H1 (cell line): ENCODE data around the gene MRPL20. TPM values are rescaled to one million over a fixed set of nuclear protein-coding genes. Genes with fewer than 3 reads are reported as not detected.
A peak's percentile ranks its signal among the peaks of the same experiment; 100 is the strongest.

ENCODE experiments used
- CTCF ChIA-PET: fragments of 300-600 bp; sonication (Branson Sonifier 250); formaldehyde crosslinking; loops from one replicate; lab custom pipeline; 2021; ENCODE audit not compliant: partially characterized antibody; lab: Charles Lee
- POLR2A ChIA-PET: fragments of 300-600 bp; sonication (Branson Sonifier 250); formaldehyde crosslinking; loops from one replicate; lab custom pipeline; 2021; ENCODE audit warnings: inconsistent platforms; ENCODE audit not compliant: partially characterized antibody; lab: Charles Lee
- DNase-seq, 2 experiments: peaks; one replicate each; pipeline versions ENCODE4 v3.0.0 to v3.0.0-alpha.2; 2010 to 2022; ENCODE audit warnings: low spot score in 2 of 2, low read depth in 1 of 2, mixed read lengths in 1 of 2
- FAIRE-seq: peaks from 2 replicates; lab custom pipeline; 2011; peaks lifted over from hg19 to GRCh38; lab: Jason Lieb, UNC
- H2AFZ ChIP-seq: 2 replicates; pipeline ENCODE4 v1.8.1; 2012; ENCODE audit warnings: low read length, inconsistent platforms
- H2AK5ac ChIP-seq: 2 replicates; pipeline ENCODE4 v1.6.1; 2013; ENCODE audit warnings: low read depth, low read length
- H2BK120ac ChIP-seq: replicated peaks from 2 replicates; pipeline ENCODE3; 2013; ENCODE audit warnings: low read depth, low read length, inconsistent platforms
- H2BK12ac ChIP-seq: 2 replicates; pipeline ENCODE4 v1.6.1; 2013; ENCODE audit warnings: low read depth, low read length
- H2BK15ac ChIP-seq: 2 replicates; pipeline ENCODE4 v1.6.1; 2013; ENCODE audit warnings: low read length
- H2BK20ac ChIP-seq: 2 replicates; pipeline ENCODE4 v1.6.1; 2013; ENCODE audit warnings: low read length
- H2BK5ac ChIP-seq: 2 replicates; pipeline ENCODE4 v1.6.1; 2013; ENCODE audit warnings: low read depth, low read length
- H3K14ac ChIP-seq: 2 replicates; pipeline ENCODE4 v1.6.1; 2013; ENCODE audit warnings: inconsistent platforms; ENCODE audit not compliant: insufficient read length
- H3K18ac ChIP-seq: 2 replicates; pipeline ENCODE4 v1.6.1; 2013; ENCODE audit warnings: low read length; ENCODE audit errors: extremely low read depth
- H3K23ac ChIP-seq: 2 replicates; pipeline ENCODE4 v1.6.1; 2013; ENCODE audit warnings: inconsistent platforms; ENCODE audit not compliant: insufficient read length
- H3K23me2 ChIP-seq: 2 replicates; pipeline ENCODE4 v1.6.1; 2013; ENCODE audit warnings: low read depth, low read length
- H3K27ac ChIP-seq: 2 replicates; pipeline ENCODE4 v1.6.1; 2011; ENCODE audit warnings: low read depth, low read length, inconsistent platforms
- H3K27me3 ChIP-seq, 4 experiments: replicated peaks in 1 of 4; 1 replicate in 1 of 4; 2 replicates in 3 of 4; pipeline versions ENCODE4 v1.6.1 to v1.8.1; 2011 to 2013; ENCODE audit warnings: low read length in 3 of 4, mild to moderate bottlenecking in 3 of 4, inconsistent platforms in 2 of 4, mixed read lengths in 2 of 4, moderate library complexity in 1 of 4; ENCODE audit not compliant: control insufficient read depth in 3 of 4, insufficient read depth in 3 of 4; ENCODE audit errors: extremely low read depth in 1 of 4
- H3K36me3 ChIP-seq, 4 experiments: 2 replicates each; pipeline versions ENCODE4 v1.6.1 to v1.8.1; 2011 to 2013; ENCODE audit warnings: mild to moderate bottlenecking in 4 of 4, low read length in 3 of 4, moderate library complexity in 2 of 4, control low read depth in 1 of 4, inconsistent platforms in 1 of 4; ENCODE audit not compliant: insufficient read depth in 4 of 4, control insufficient read depth in 2 of 4
- H3K4ac ChIP-seq: replicated peaks from 2 replicates; pipeline ENCODE3; 2013; ENCODE audit warnings: low read length, low read depth, mixed read lengths, inconsistent platforms; ENCODE audit not compliant: insufficient read length
- H3K4me1 ChIP-seq, 4 experiments: replicated peaks in 1 of 4; 1 replicate in 1 of 4; 2 replicates in 3 of 4; pipeline versions ENCODE4 v1.6.1 to v1.8.1; 2011 to 2013; ENCODE audit warnings: low read length in 3 of 4, inconsistent platforms in 2 of 4, mixed read lengths in 1 of 4; ENCODE audit not compliant: insufficient read depth in 4 of 4, control insufficient read depth in 3 of 4
- H3K4me2 ChIP-seq, 2 experiments: 2 replicates each; pipeline versions ENCODE4 v1.6.1 to v1.8.1; 2011 to 2013; ENCODE audit warnings: low read depth in 2 of 2, low read length in 2 of 2, control low read depth in 1 of 2, inconsistent platforms in 1 of 2, mild to moderate bottlenecking in 1 of 2; ENCODE audit not compliant: insufficient read depth in 1 of 2
- H3K4me3 ChIP-seq, 4 experiments: fragments of 200-600, 300-600 bp in 1 of 4; sonication (generic), shearing (Covaris generic), sonication (Bioruptor Twin) in 1 of 4; 2 replicates each; pipeline versions ENCODE4 v1.5.1 to v1.8.1; 2011 to 2016; ENCODE audit warnings: low read length in 4 of 4, low read depth in 3 of 4, control low read depth in 2 of 4, inconsistent platforms in 2 of 4, mild to moderate bottlenecking in 2 of 4, mixed read lengths in 1 of 4, moderate library complexity in 1 of 4; ENCODE audit not compliant: insufficient read depth in 2 of 4; ENCODE audit errors: extremely low read depth in 1 of 4
- H3K56ac ChIP-seq: replicated peaks from 2 replicates; pipeline ENCODE3; 2013; ENCODE audit warnings: low read depth, mild to moderate bottlenecking, mixed read lengths, low read length, inconsistent platforms; ENCODE audit not compliant: insufficient read length
- H3K79me1 ChIP-seq: 2 replicates; pipeline ENCODE4 v1.6.1; 2013; ENCODE audit warnings: low read depth, low read length, control low read depth
- H3K79me2 ChIP-seq, 2 experiments: 2 replicates each; pipeline versions ENCODE4 v1.6.1 to v1.8.1; 2012 to 2013; ENCODE audit warnings: low read length in 2 of 2, mild to moderate bottlenecking in 2 of 2, inconsistent platforms in 1 of 2; ENCODE audit not compliant: insufficient read depth in 2 of 2, control insufficient read depth in 1 of 2
- H3K9ac ChIP-seq, 4 experiments: replicated peaks in 1 of 4; 1 replicate in 1 of 4; 2 replicates in 3 of 4; pipeline versions ENCODE4 v1.6.1 to v1.8.1; 2011 to 2013; ENCODE audit warnings: low read depth in 3 of 4, low read length in 3 of 4, control low read depth in 2 of 4, mild to moderate bottlenecking in 2 of 4, moderate library complexity in 2 of 4, inconsistent platforms in 1 of 4; ENCODE audit errors: extremely low read depth in 1 of 4
- H3K9me3 ChIP-seq, 2 experiments: 2 replicates each; pipeline versions ENCODE4 v1.6.1 to v1.8.1; 2012 to 2013; ENCODE audit warnings: mild to moderate bottlenecking in 2 of 2, moderate library complexity in 2 of 2, control low read depth in 1 of 2, inconsistent platforms in 1 of 2, low read depth in 1 of 2, low read length in 1 of 2, mixed read lengths in 1 of 2; ENCODE audit not compliant: insufficient read depth in 2 of 2
- H4K20me1 ChIP-seq, 2 experiments: replicated peaks in 1 of 2; 2 replicates each; pipeline versions ENCODE3 to v1.8.1; 2011 to 2013; ENCODE audit warnings: inconsistent platforms in 2 of 2, low read length in 2 of 2, mild to moderate bottlenecking in 1 of 2; ENCODE audit not compliant: insufficient read depth in 2 of 2, control insufficient read depth in 1 of 2
- H4K5ac ChIP-seq: 2 replicates; pipeline ENCODE4 v1.6.1; 2013; ENCODE audit warnings: low read length, low read depth, mixed read lengths, inconsistent platforms; ENCODE audit not compliant: insufficient read length
- H4K8ac ChIP-seq: 2 replicates; pipeline ENCODE4 v1.8.0; 2013; ENCODE audit warnings: mild to moderate bottlenecking, moderate library complexity, low read length, inconsistent platforms; ENCODE audit not compliant: insufficient read depth; ENCODE audit errors: extremely low read depth
- H4K91ac ChIP-seq: replicated peaks from 2 replicates; pipeline ENCODE3; 2013; ENCODE audit warnings: low read length, mixed read lengths, inconsistent platforms; ENCODE audit not compliant: insufficient read length
- BCL11A ChIP-seq, 2 experiments: IDR thresholded peaks; one replicate each; pipeline ENCODE4 v1.6.1; 2011; ENCODE audit warnings: low read depth in 2 of 2, low read length in 2 of 2, mild to moderate bottlenecking in 2 of 2
- CEBPB ChIP-seq: IDR thresholded peaks from 2 replicates; pipeline ENCODE4 v1.6.1; 2012; ENCODE audit warnings: low read depth, low read length
- CREB1 ChIP-seq: IDR thresholded peaks from 2 replicates; pipeline ENCODE4 v1.6.1; 2012; ENCODE audit warnings: inconsistent platforms
- EGR1 ChIP-seq: IDR thresholded peaks from 2 replicates; pipeline ENCODE4 v1.6.1; 2011; ENCODE audit warnings: low read depth, low read length, borderline replicate concordance
- EP300 ChIP-seq, 2 experiments: IDR thresholded peaks; 1 replicate in 1 of 2; 2 replicates in 1 of 2; pipeline ENCODE4 v1.6.1; 2011 to 2012; ENCODE audit warnings: low read depth in 2 of 2, low read length in 2 of 2, mild to moderate bottlenecking in 2 of 2, borderline replicate concordance in 1 of 2, inconsistent platforms in 1 of 2, moderate library complexity in 1 of 2
- GABPA ChIP-seq: IDR thresholded peaks from 2 replicates; pipeline ENCODE4 v1.6.1; 2011; ENCODE audit warnings: mild to moderate bottlenecking, low read length, moderate library complexity, borderline replicate concordance; ENCODE audit not compliant: insufficient read depth
- HDAC6 ChIP-seq: IDR thresholded peaks from one replicate; pipeline ENCODE4 v1.7.1; 2012; ENCODE audit warnings: low read depth, mild to moderate bottlenecking, inconsistent platforms, low read length, moderate library complexity
- KDM1A ChIP-seq: fragments of 200-600, 300-600 bp; sonication (generic); IDR thresholded peaks from 2 replicates; pipeline ENCODE4 v1.7.1; 2016; ENCODE audit warnings: mild to moderate bottlenecking, low read length, borderline replicate concordance
- RAD21 ChIP-seq, 2 experiments: IDR thresholded peaks in 1 of 2; conservative IDR thresholded peaks in 1 of 2; 2 replicates each; pipeline ENCODE4 v1.6.1; 2011; ENCODE audit warnings: low read depth in 2 of 2, low read length in 2 of 2, improper control_type of control experiment in 1 of 2, inconsistent platforms in 1 of 2, mild to moderate bottlenecking in 1 of 2, moderate library complexity in 1 of 2
- SP2 ChIP-seq: IDR thresholded peaks from 2 replicates; pipeline ENCODE4 v1.6.1; 2012; ENCODE audit warnings: mild to moderate bottlenecking, low read length, inconsistent platforms
- TAF7 ChIP-seq: optimal IDR thresholded peaks from 2 replicates; pipeline ENCODE3; 2011; ENCODE audit warnings: low read depth, mild to moderate bottlenecking, inconsistent platforms, low read length, moderate library complexity, borderline replicate concordance
- TCF12 ChIP-seq: IDR thresholded peaks from 2 replicates; pipeline ENCODE4 v1.6.1; 2011; ENCODE audit warnings: low read depth, mild to moderate bottlenecking, low read length
- WGBS, 2 experiments: shearing (Covaris generic) in 1 of 2; methylation state at CpG; one replicate each; pipeline versions ENCODE4 v1.1.6 to v1.1.7; 2013 to 2015; ENCODE audit warnings: low lambda C conversion rate in 2 of 2, mixed read lengths in 2 of 2, inconsistent platforms in 1 of 2, low coverage in 1 of 2, missing lambda C conversion rate in 1 of 2; ENCODE audit not compliant: insufficient replicate concordance in 2 of 2, insufficient coverage in 1 of 2, insufficient read length in 1 of 2; ENCODE audit errors: extremely low coverage in 1 of 2, missing lambda C conversion rate in 1 of 2; 5-methylcytosine and 5-hydroxymethylcytosine counted together
- polyA plus RNA-seq, 7 experiments: library from polyadenylated mRNA; depleted of rRNA in 3 of 7; stranded (reverse) in 5 of 7; unstranded in 2 of 7; fragments of >200 nt in 5 of 7; fragments of 200-250 nt in 2 of 7; gene quantifications; 1 replicate in 5 of 7; 2 replicates in 1 of 7; 4 replicates in 1 of 7; pipeline versions ENCODE4 v1.2.1 to v1.2.3, GENCODE V29; 2011 to 2013; ENCODE audit warnings: missing spikeins in 2 of 7, mixed read lengths in 2 of 7
- total RNA-seq: library from RNA; stranded (reverse); fragmentation: NEBNext Ultra II Directional; extraction: Animal tissue kit (Norgen Biotek cat#: 25700); gene quantifications from 2 replicates; pipeline ENCODE4 v1.2.1, GENCODE V29; 2021
- TF ChIP-seq, protein P1 (sequence below): IDR thresholded peaks from 2 replicates; pipeline ENCODE4 v1.6.1; 2012; ENCODE audit warnings: inconsistent platforms

Gene MRPL20
- total and polyA plus RNA-seq, 2 of the 8 experiments (the other 6 are each of a cell fraction or from before 2014, with no cell fraction given): 126 to 151 TPM

DNA sequence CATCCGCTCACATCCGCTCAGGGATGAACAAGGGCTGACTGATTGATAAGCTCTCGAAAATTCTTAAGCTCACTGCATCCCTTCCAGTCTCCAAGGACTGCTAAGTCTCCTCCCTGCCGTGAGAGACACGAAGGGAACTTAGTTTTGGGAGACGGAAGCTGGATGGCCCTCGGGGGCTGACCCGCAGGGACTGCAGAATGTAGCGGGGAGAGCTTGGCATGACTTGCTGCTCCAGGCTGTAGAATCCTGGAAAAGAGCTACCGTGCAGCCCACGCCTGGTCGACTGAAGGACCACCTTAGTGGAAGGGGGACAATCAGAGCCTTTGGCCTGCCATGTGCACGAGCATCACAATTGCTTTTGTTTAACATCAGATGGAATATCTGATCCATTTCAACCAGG, 8.7 kb upstream of the MRPL20 start:
- no peak for DNase-seq
- Histone ChIP-seq H2BK12ac (0 out of 2 replicates have a peak overlapping the region, but pooled peaks have one; percentile 80), H3K4me3 (no peak overlapping the region), H3K14ac (no peak overlapping the region), H3K9me3 (peaks cover 4 to 7% of the 10 kb centered on the region in 2 experiments; a peak in 1 of 4 replicates), H4K20me1 (no peaks in the 10 kb centered on the region), H3K23me2 (peaks cover 6% of the 10 kb centered on the region; the same call in 1 of the 2 replicates), H3K79me2 (no peaks in the 10 kb centered on the region), H3K9ac (no peak overlapping the region), H2BK20ac (0 out of 2 replicates have a peak overlapping the region, but pooled peaks have one; percentile 80), H2AFZ (no peak overlapping the region), H3K4me2 (no peak overlapping the region), H2AK5ac (no peak overlapping the region), H3K56ac (no peak overlapping the region), H4K8ac (no peak overlapping the region), H3K18ac (no peak overlapping the region), H4K5ac (no peak overlapping the region), H3K36me3 (peaks cover 0 to 4% (median 0%) of the 10 kb centered on the region in 4 experiments; a peak in 1 of 8 replicates), H3K4me1 (peaks cover 0 to 14% (median 11%) of the 10 kb centered on the region in 4 experiments; a peak in 6 of 7 replicates), H2BK120ac (no peak overlapping the region), H2BK5ac (no peak overlapping the region), H3K23ac (no peak overlapping the region), H3K79me1 (no peaks in the 10 kb centered on the region), H3K27ac (no peak overlapping the region), H3K27me3 (no peaks in the 10 kb centered on the region; a peak in 1 of 7 replicates), H4K91ac (no peak overlapping the region), H3K4ac (no peak overlapping the region), H2BK15ac (0 out of 2 replicates have a peak overlapping the region, but pooled peaks have one; percentile 61)
- no peak for FAIRE-seq
- POLR2A ChIA-PET: interaction anchor here (0.6 to 4.8 kb wide), 10 partner anchors 9 to 140 kb away, joined by 3 to 27 read pairs (median 6); partner anchors contain the start of genes CCNL2 and MRPL20
- CTCF ChIA-PET: interaction anchor here (0.6 to 5.1 kb wide), 6 partner anchors 10 to 432 kb away, joined by 3 to 32 read pairs (median 6); no protein-coding TSS in a partner anchor
- 93% methylated on average over 13 of the region's 13 CpGs; no CpG with 5 or more reads in 1 of the 2 experiments for WGBS, 2 experiments
- TF ChIP-seq HDAC6 (no peak), RAD21 (IDR thresholded peaks at IDR 0.05 in 1 of 2, conservative IDR thresholded peaks at IDR 0.05 in 1 of 2; ENCODE audit: low read depth in 2 of 2, low read length in 2 of 2) (no peak), EP300 (IDR thresholded peaks at IDR 0.05; ENCODE audit: borderline replicate concordance in 1 of 2, low read depth in 2 of 2, low read length in 2 of 2) (no peak), TAF7 (no peak), SP2 (no peak), TCF12 (no peak), BCL11A (IDR thresholded peaks at IDR 0.05; ENCODE audit: low read depth in 2 of 2, low read length in 2 of 2) (no peak), CREB1 (no peak), CEBPB (no peak), KDM1A (no peak), GABPA (no peak), EGR1 (no peak)
- TF ChIP-seq, protein P1, sequence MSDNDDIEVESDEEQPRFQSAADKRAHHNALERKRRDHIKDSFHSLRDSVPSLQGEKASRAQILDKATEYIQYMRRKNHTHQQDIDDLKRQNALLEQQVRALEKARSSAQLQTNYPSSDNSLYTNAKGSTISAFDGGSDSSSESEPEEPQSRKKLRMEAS: no peak
